RWPE1 (cell line): ENCODE measurements around the gene ADGRL2.
"Not testable (repeated sequence)": the region's sequence is repeated elsewhere in the genome, so short reads cannot be mapped to it uniquely, and the experiment has no call there.

Experiments
- CTCF ChIA-PET: fragments of 350-600 bp; sonication (Branson Sonifier 250); formaldehyde crosslinking; extraction: SDS; loops from one replicate; lab custom pipeline; 2021; lab: Yijun Ruan, JAX
- POLR2A ChIA-PET: fragments of 400-600 bp; formaldehyde crosslinking; extraction: SDS; loops from one replicate; lab custom pipeline; 2020; ENCODE audit warnings: antibody characterized with exemption; ENCODE audit not compliant: low non-redundant PET; lab: Yijun Ruan, JAX
- DNase-seq: peaks from one replicate; pipeline ENCODE4 v3.0.0; 2012; ENCODE audit warnings: low spot score
- H3K27ac ChIP-seq: fragments of 450-650 bp; 2 replicates; pipeline ENCODE4 v1.5.1; 2017
- CTCF ChIP-seq: fragments of 450-650 bp; conservative IDR thresholded peaks from 2 replicates; pipeline ENCODE4 v1.5.1; 2017; ENCODE audit warnings: low read depth, mild to moderate bottlenecking

Gene ADGRL2

DNA sequence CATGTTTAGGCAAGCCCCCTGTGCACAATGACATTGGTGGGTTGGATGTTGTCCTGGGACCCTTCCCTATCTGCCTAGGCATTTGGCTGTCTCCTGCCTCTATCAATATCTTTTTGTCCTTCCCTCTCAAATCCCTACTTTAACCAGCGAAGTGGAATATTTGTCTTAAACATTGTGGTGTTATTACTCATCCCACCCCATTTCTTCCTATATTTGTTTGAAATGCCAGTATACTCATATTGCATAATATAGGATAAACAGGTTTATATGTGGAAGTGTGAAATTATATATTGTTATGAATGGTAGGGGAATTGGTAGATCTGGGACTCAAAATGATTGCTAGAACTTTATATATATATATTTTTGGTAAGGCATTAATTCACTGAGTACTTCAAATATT is 80.0 kb downstream of the ADGRL2 start:
- DNase-seq: no peak
- TF ChIP-seq CTCF: no peak
- POLR2A ChIA-PET: no interaction called here
- no peak overlapping the region for H3K27ac ChIP-seq
- CTCF ChIA-PET: no interaction called here

DNA sequence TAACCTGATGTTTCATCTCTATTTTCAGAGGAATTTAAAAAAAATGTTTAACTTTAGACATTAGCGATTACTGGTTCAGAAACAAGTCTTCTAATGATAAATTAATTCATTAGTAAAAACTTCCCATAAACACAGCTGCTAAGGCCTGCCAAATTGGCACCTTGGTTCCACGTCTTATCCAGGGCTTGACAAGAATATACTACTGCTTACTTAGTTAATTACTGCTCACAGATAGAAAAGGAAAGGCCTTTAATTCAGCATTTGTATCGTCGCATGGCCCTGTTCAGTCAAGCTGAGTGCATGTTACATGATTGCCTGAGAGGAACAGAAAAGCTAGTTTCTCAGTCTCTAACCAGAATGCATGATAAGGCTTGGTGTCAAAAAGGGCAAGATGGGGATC is 84.6 kb downstream of the ADGRL2 start:
- H3K27ac ChIP-seq: no peak overlapping the region
- TF ChIP-seq CTCF: no peak
- DNase-seq: no peak
- CTCF ChIA-PET: no interaction called here
- POLR2A ChIA-PET: no interaction called here

DNA sequence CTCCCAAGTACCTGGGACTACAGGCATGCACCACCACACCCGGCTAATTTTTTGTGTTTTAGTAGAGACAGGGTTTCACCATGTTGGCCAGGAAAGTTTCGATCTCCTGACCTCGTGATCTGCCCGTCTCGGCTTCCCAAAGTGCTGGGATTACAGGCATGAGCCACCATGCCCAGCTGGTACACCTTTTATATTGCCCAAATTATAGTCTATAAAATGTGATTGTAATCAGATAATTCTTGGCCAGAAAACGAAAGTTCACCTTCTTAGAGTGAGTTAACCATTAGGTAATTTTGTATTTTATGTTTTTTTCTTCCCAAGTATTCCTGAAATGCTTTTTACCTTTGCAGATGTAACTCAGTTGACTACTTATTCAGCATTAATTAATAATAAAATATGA is 85.6 kb downstream of the ADGRL2 start:
- DNase-seq, POLR2A ChIA-PET, H3K27ac ChIP-seq: not testable (repeated sequence)
- CTCF ChIA-PET: interaction anchor here (0.9 kb wide), 1 partner anchor 9 kb away, joined by 3 read pairs; no protein-coding TSS in a partner anchor

- POLR2A ChIA-PET: no interaction called here
- H3K27ac ChIP-seq: no peak overlapping the region
- TF ChIP-seq CTCF: no peak
- no peak for DNase-seq
- CTCF ChIA-PET: no interaction called here
These were observed 86.8 kb downstream of the ADGRL2 start for GRCh38 chr1:81887421-81888144.

DNA sequence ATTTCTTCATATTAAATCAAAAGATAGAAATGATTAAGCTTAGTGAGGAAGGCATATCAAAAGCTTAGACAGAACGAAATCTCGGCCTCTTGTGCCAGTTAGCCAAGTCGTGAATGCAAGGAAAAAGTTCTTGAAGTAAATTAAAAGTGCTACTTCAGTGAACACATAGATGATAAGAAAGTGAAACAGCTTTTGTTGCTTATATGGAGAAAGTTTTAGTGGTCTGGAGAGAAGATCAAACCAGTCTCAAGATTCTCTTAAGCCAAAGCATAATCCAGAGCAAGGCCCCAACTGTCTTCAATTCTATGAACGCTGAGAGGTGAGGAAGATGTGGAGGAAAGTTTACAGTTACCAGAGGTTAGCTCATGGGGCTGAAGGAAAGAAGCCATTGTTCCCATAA is 88.4 kb downstream of the ADGRL2 start:
- TF ChIP-seq CTCF: no peak
- ChIA-PET CTCF (no interaction called here), POLR2A (no interaction called here)
- no peak for DNase-seq
- H3K27ac ChIP-seq: no peak overlapping the region

GRCh38 chr1:81894867-81895266 is 94.1 kb downstream of the ADGRL2 start:
- CTCF ChIA-PET: interaction anchor here (0.5 kb wide), 1 partner anchor 8 kb away, joined by 3 read pairs; no protein-coding TSS in a partner anchor
- no peak overlapping the region for H3K27ac ChIP-seq
- no peak for TF ChIP-seq CTCF
- no peak for DNase-seq
- POLR2A ChIA-PET: no interaction called here

GRCh38 chr1:81899214-81899821 is 98.6 kb downstream of the ADGRL2 start:
- POLR2A ChIA-PET: no interaction called here
- H3K27ac ChIP-seq: no peak overlapping the region
- no peak for DNase-seq
- CTCF ChIA-PET: interaction anchor here (0.6 kb wide), 1 partner anchor 22 kb away, joined by 3 read pairs; no protein-coding TSS in a partner anchor
- no peak for TF ChIP-seq CTCF
